Colonic mucosa (tissue), 4 donors: ENCODE data around the gene DSN1. TPM values are rescaled to one million over a fixed set of nuclear protein-coding genes. Genes with fewer than 3 reads are reported as not detected.

Source experiments
- DNase-seq: peaks from one replicate; pipeline ENCODE4 v3.0.0-alpha.2; 2020
- H3K27ac ChIP-seq: fragments of 200-600 bp; one replicate; pipeline ENCODE4 v1.8.0; 2021
- H3K27me3 ChIP-seq: fragments of 200-600 bp; one replicate; pipeline ENCODE4 v1.8.0; 2021
- H3K36me3 ChIP-seq: fragments of 200-600 bp; one replicate; pipeline ENCODE4 v1.8.0; 2021
- H3K4me1 ChIP-seq: fragments of 200-600 bp; one replicate; pipeline ENCODE4 v1.8.0; 2021; ENCODE audit warnings: mild to moderate bottlenecking
- H3K4me3 ChIP-seq: fragments of 200-600 bp; one replicate; pipeline ENCODE4 v1.8.0; 2021
- H3K9ac ChIP-seq, 2 donors: one replicate each; pipeline ENCODE4 v1.7.0; 2013; ENCODE audit warnings: control low read depth in 2 of 2, low read depth in 2 of 2, low read length in 2 of 2
- H3K9me3 ChIP-seq: fragments of 200-600 bp; one replicate; pipeline ENCODE4 v1.8.0; 2021
- CTCF ChIP-seq: fragments of 200-600 bp; IDR thresholded peaks from one replicate; pipeline ENCODE4 v1.8.0; 2022; ENCODE audit warnings: antibody characterized with exemption, mild to moderate bottlenecking
- intact Hi-C: fragments of 100-400 bp; cut with DNase I; formaldehyde crosslinking; loops from one replicate; pipeline ENCODE4 v1.14.1; 2022
- total RNA-seq, 2 donors: library from RNA; stranded (reverse); fragmentation: NEBNext Ultra II Directional in 1 of 2; extraction: Animal tissue kit (Norgen Biotek cat#: 25700) in 1 of 2; gene quantifications; one replicate each; pipeline ENCODE4 v1.2.1, GENCODE V29; 2021
- donor health status: healthy.
- donor health status: DM: no; HTN: no; CAD: no.
- donor health status: DM: no; HTN: no; CAD: no.

The DSN1 gene
- total RNA-seq, 2 donors from 2014 or later, result 10.9 to 24.2 TPM

DNA sequence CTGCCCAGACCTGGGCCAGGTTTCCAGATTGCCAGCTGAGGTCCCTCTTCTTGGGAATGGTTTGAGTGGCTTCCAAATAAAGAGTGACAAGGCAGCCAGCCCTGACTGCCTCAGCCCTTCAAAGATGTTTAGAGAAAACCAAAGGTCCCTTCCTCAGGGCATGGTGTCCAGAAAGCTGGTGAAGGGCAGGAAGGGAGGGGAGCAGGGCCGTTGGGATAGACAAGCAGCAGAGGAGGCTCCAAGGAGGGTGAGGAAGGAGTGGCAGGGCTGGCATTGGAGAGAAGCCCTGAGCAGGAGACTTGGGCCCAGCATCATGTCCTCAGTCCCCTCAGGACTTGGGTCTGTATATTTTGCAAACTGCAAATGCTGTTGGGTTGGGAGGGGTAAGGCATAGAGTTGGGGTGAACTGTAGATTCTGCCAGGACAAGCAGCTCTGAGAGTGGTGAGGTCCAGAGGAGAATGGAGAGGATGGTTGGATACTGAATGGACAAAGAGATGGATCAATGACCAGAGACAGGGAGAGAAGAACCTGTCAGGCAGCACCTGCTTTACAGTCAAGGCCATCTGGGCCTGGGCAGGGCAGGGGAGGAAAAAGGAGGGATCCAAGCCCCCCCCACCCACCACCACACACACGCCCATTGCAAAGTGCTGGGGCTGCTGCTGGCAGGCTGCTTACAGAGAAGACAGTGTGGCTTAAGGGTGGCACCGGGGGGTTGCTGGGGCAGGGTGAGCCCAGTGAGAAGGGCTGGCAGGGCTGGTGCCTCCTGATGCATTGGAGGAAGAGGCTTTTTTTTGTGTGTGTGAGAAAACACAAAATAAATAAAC, 5.5 kb upstream of the DSN1 start:
- intact Hi-C loops, result no loop called here
- H3K9ac ChIP-seq, result no peak overlapping the region
- no peak for TF ChIP-seq CTCF
- H3K27me3 ChIP-seq, result no peaks in the 10 kb centered on the region
- H3K4me3 ChIP-seq, result no peak overlapping the region
- DNase-seq, result no peak
- no peaks in the 10 kb centered on the region for H3K4me1 ChIP-seq
- no peak overlapping the region for H3K27ac ChIP-seq
- no peaks in the 10 kb centered on the region for H3K9me3 ChIP-seq
- no peaks in the 10 kb centered on the region for H3K36me3 ChIP-seq

DNA sequence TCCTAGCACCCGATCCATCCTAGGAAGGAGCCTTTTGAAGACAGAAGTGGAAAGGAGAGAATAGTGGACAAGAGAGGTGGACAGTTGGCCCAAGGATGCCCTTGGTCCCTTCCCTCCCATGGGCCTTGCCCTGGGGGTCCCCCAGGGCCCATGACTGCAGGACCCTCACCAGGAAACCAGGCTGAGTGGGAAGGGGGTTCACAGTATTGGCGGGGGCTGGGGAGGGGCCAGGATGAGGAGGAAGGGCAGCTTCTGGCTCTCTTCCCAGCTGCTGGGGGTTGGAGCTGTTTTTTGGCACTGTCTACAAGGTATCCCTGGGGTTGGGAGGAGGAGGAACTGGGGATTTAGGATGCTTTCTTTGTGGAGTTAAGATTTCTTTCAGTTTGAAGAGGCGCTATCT, 4.0 kb upstream of the DSN1 start:
- intact Hi-C loops, result no loop called here
- Histone ChIP-seq H3K27me3 (no peaks in the 10 kb centered on the region), H3K4me3 (no peak overlapping the region), H3K9ac (no peak overlapping the region), H3K36me3 (no peaks in the 10 kb centered on the region), H3K9me3 (no peaks in the 10 kb centered on the region), H3K27ac (no peak overlapping the region), H3K4me1 (peaks cover 7% of the 10 kb centered on the region)
- DNase-seq, result no peak
- no peak for TF ChIP-seq CTCF

GRCh38 chr20:36777167-36777566, 3.6 kb upstream of the DSN1 start:
- intact Hi-C loops, result no loop called here
- Histone ChIP-seq H3K4me1 (peaks cover 10% of the 10 kb centered on the region), H3K27me3 (no peaks in the 10 kb centered on the region), H3K4me3 (no peak overlapping the region), H3K27ac (no peak overlapping the region), H3K36me3 (no peaks in the 10 kb centered on the region), H3K9me3 (no peaks in the 10 kb centered on the region), H3K9ac (no peak overlapping the region)
- no peak for DNase-seq
- no peak for TF ChIP-seq CTCF

- no peak for TF ChIP-seq CTCF
- no peak overlapping the region for H3K27ac ChIP-seq
These were observed 2.3 kb upstream of the DSN1 start for GRCh38 chr20:36775826-36776225.

DNA sequence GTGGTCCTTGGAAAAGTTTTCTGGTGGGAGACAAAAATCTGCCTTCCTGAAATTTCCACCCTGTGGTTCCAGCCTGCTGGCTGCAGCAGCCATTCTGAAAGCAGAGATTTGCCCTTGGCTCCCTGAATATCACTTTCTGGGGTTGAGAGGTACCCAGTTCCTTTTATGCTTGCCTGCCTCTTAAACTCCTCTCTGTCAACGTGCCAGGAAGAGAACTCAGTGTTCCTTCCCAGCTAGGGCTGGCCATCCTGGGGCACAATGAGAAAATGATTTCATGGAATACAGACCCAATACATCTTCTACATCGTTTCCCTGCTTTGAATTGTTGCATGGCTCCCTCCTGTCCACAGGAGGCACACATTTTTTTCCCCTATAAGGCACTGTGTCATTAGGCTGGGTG, 1.6 kb upstream of the DSN1 start:
- no peak for TF ChIP-seq CTCF
- Histone ChIP-seq H3K4me1 (peaks cover 10% of the 10 kb centered on the region), H3K27ac (no peak overlapping the region), H3K4me3 (no peak overlapping the region), H3K36me3 (no peaks in the 10 kb centered on the region), H3K9me3 (no peaks in the 10 kb centered on the region), H3K9ac (peak overlapping the region in 1 of 2 donors; percentile 39), H3K27me3 (no peaks in the 10 kb centered on the region)
- intact Hi-C loops, result no loop called here
- DNase-seq, result no peak

More at GRCh38 chr20:36775826-36776225, 2.3 kb upstream of the DSN1 start:
- Histone ChIP-seq H3K36me3 (no peaks in the 10 kb centered on the region), H3K27me3 (no peaks in the 10 kb centered on the region), H3K9ac (no peak overlapping the region), H3K4me1 (peaks cover 10% of the 10 kb centered on the region), H3K4me3 (no peak overlapping the region), H3K9me3 (no peaks in the 10 kb centered on the region)
- DNase-seq, result no peak
- intact Hi-C loops, result no loop called here
